Panc1 (cell line): Measurements from ENCODE around the gene TMED8. TPM values are rescaled to one million over a fixed set of nuclear protein-coding genes. Genes with fewer than 3 reads are reported as not detected.
A peak's percentile ranks its signal among the peaks of the same experiment; 100 is the strongest.

Experiments used
- ATAC-seq: fragments of 200-7000 bp; cut with Tn5 transposase; 2 replicates; pipeline ENCODE4 v1.9.1; 2020; ENCODE audit warnings: mild to moderate bottlenecking, moderate library complexity
- BruUV-seq: library from RNA; stranded (reverse); fragments of 400-500 nt; replicated peaks from 2 replicates; lab custom pipeline; 2021; lab: Mats Ljungman, UMichigan
- CTCF ChIA-PET: fragments of 300-600 bp; sonication (Branson Sonifier 250); formaldehyde crosslinking; loops from one replicate; lab custom pipeline; 2022; ENCODE audit warnings: antibody characterized with exemption; lab: Charles Lee
- POLR2A ChIA-PET: fragments of 300-600 bp; sonication (Branson Sonifier 250); formaldehyde crosslinking; loops from one replicate; lab custom pipeline; 2022; ENCODE audit warnings: antibody characterized with exemption; lab: Charles Lee
- DNase-seq: peaks from one replicate; pipeline ENCODE4 v3.0.0-alpha.2; 2010; ENCODE audit warnings: low read depth, low spot score
- H3K27ac ChIP-seq: 2 replicates; pipeline ENCODE4 v1.5.1; 2011; ENCODE audit warnings: mild to moderate bottlenecking, low read length, inconsistent platforms
- H3K27me3 ChIP-seq: fragments of 200-500 bp; sonication (Bioruptor generic); 2 replicates; pipeline ENCODE4 v1.6.0; 2014; ENCODE audit warnings: low read length, inconsistent platforms; ENCODE audit not compliant: control insufficient read depth, insufficient read depth
- H3K36me3 ChIP-seq: fragments of 200-500 bp; sonication (Bioruptor generic); 2 replicates; pipeline ENCODE4 v1.5.1; 2014; ENCODE audit warnings: inconsistent platforms, mild to moderate bottlenecking, low read length, moderate library complexity; ENCODE audit not compliant: control insufficient read depth, insufficient read depth
- H3K4me1 ChIP-seq: 2 replicates; pipeline ENCODE4 v1.5.1; 2011; ENCODE audit warnings: inconsistent platforms, mild to moderate bottlenecking, low read length, moderate library complexity; ENCODE audit not compliant: control insufficient read depth, insufficient read depth
- H3K4me3 ChIP-seq, 2 experiments: 2 replicates each; pipeline ENCODE4 v1.5.1; 2011 to 2012; ENCODE audit warnings: low read depth in 2 of 2, low read length in 2 of 2, mild to moderate bottlenecking in 2 of 2, inconsistent platforms in 1 of 2, moderate library complexity in 1 of 2
- H3K9me3 ChIP-seq: fragments of 200-500 bp; sonication (Bioruptor generic); 2 replicates; pipeline ENCODE4 v1.5.1; 2014; ENCODE audit warnings: low read depth, mild to moderate bottlenecking, inconsistent platforms, low read length, moderate library complexity; ENCODE audit not compliant: control insufficient read depth, insufficient read depth
- POLR2AphosphoS5 ChIP-seq: IDR thresholded peaks from 2 replicates; pipeline ENCODE4 v1.6.1; 2012; ENCODE audit warnings: mild to moderate bottlenecking, low read depth, low read length, moderate library complexity
- REST ChIP-seq, 2 experiments: IDR thresholded peaks; 2 replicates each; pipeline ENCODE4 v1.6.1; 2011 to 2012; ENCODE audit warnings: low read depth in 2 of 2, control low read depth in 1 of 2, low read length in 1 of 2, mild to moderate bottlenecking in 1 of 2, moderate library complexity in 1 of 2; ENCODE audit not compliant: insufficient read depth in 1 of 2
- SIN3A ChIP-seq: IDR thresholded peaks from 2 replicates; pipeline ENCODE4 v1.6.1; 2012; ENCODE audit warnings: low read depth, mild to moderate bottlenecking, low read length, moderate library complexity, borderline replicate concordance; ENCODE audit not compliant: insufficient read depth
- TCF7L2 ChIP-seq: IDR thresholded peaks from 2 replicates; pipeline ENCODE4 v1.6.1; 2011; ENCODE audit warnings: mild to moderate bottlenecking, low read depth, low read length, inconsistent platforms
- in situ Hi-C: cut with HindIII; loops from 2 replicates; pipeline ENCODE4 v1.10.0; 2016; ENCODE audit warnings: low sequenced_read_pairs, low pct_unique_long_range_greater_than_20kb
- intact Hi-C: fragments of 100-400 bp; cut with micrococcal nuclease; formaldehyde crosslinking; loops from one replicate; pipeline ENCODE4 v1.10.0; 2022; ENCODE audit not compliant: unreplicated experiment
- total RNA-seq: library from RNA; stranded (reverse); gene quantifications from one replicate; pipeline ENCODE4 v1.2.1, GENCODE V29; 2021; ENCODE audit not compliant: unreplicated experiment
- TF ChIP-seq, protein P1 (sequence below): fragments of 450-650 bp; IDR thresholded peaks from 2 replicates; pipeline ENCODE4 v1.5.1; 2017; ENCODE audit warnings: mild to moderate bottlenecking

The TMED8 gene
- total RNA-seq, 1 experiment from 2014 or later = 8.5 TPM

DNA sequence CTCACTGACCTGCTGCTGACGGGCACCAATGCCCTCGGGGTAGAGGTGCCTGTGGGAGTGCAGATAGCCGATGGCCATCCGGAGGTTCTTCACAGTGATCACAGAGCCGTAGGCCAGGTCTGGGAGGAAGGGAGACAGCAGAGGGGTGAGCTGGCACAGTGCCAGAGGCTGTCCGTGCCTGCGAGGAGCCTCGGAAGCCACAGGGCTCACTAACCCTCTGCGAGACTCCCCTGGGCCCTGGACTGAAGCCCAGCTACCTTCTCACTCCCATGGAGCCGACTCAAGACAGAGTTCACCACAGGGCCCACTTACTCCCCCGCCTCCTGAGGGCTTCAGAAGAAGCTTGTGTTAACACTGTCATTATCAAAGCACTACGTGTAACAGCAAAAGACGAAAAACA, 80.7 kb downstream of the TMED8 start:
- POLR2A ChIA-PET = no interaction called here
- intact Hi-C loops = loop anchor here (5.0 kb wide), 1 partner anchor 144 kb away; no protein-coding TSS in a partner anchor
- Histone ChIP-seq H3K9me3 (no peaks in the 10 kb centered on the region), H3K4me3 (no peak overlapping the region), H3K4me1 (no peaks in the 10 kb centered on the region), H3K36me3 (no peaks in the 10 kb centered on the region; the same call in 1 of the 2 replicates), H3K27me3 (no peaks in the 10 kb centered on the region), H3K27ac (no peak overlapping the region)
- no peak for DNase-seq
- TF ChIP-seq TCF7L2 (no peak), POLR2AphosphoS5 (no peak), SIN3A (no peak), REST (IDR thresholded peaks at IDR 0.05; ENCODE audit: insufficient read depth in 1 of 2, low read depth in 2 of 2, low read length in 1 of 2) (no peak)
- TF ChIP-seq, protein P1, sequence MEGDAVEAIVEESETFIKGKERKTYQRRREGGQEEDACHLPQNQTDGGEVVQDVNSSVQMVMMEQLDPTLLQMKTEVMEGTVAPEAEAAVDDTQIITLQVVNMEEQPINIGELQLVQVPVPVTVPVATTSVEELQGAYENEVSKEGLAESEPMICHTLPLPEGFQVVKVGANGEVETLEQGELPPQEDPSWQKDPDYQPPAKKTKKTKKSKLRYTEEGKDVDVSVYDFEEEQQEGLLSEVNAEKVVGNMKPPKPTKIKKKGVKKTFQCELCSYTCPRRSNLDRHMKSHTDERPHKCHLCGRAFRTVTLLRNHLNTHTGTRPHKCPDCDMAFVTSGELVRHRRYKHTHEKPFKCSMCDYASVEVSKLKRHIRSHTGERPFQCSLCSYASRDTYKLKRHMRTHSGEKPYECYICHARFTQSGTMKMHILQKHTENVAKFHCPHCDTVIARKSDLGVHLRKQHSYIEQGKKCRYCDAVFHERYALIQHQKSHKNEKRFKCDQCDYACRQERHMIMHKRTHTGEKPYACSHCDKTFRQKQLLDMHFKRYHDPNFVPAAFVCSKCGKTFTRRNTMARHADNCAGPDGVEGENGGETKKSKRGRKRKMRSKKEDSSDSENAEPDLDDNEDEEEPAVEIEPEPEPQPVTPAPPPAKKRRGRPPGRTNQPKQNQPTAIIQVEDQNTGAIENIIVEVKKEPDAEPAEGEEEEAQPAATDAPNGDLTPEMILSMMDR = no peak
- CTCF ChIA-PET = no interaction called here
- ATAC-seq = no peak
- in situ Hi-C loops = no loop called here
- BruUV-seq = no TSS peak

DNA sequence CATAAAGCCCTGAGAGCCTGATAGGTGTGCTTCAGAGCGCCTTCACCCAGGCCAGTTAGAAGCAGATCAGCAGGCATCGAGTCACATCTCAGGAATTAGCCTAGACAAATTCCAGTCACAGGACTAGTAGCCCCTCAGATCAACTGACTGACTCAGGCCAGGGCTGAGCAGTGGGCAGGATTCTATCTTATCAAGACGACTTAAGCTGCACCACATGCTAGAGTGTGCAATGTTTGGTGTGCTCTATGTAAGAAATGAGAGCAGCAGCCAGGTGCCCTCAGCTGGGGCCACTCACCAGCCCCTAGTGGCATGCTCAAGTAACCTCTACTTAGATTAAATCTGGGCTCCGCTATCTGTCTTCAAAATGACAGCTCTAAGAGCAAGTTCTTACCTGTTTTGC, 86.2 kb downstream of the TMED8 start:
- ATAC-seq = 0 out of 2 replicates have a peak, but pooled peaks have one; percentile 62
- Histone ChIP-seq H3K27ac (no peak overlapping the region), H3K4me3 (no peak overlapping the region), H3K36me3 (peaks cover 4% of the 10 kb centered on the region; the same call in 1 of the 2 replicates), H3K9me3 (no peaks in the 10 kb centered on the region), H3K27me3 (no peaks in the 10 kb centered on the region), H3K4me1 (no peaks in the 10 kb centered on the region)
- no peak for TF ChIP-seq SIN3A
- no peak for TF ChIP-seq REST (IDR thresholded peaks at IDR 0.05; ENCODE audit: insufficient read depth in 1 of 2, low read depth in 2 of 2, low read length in 1 of 2)
- TF ChIP-seq TCF7L2 = no peak
- TF ChIP-seq, protein P1 = no peak
- no peak for TF ChIP-seq POLR2AphosphoS5
- DNase-seq = no peak
- intact Hi-C loops = no loop called here
- no TSS peak for BruUV-seq
- in situ Hi-C loops = no loop called here
- ChIA-PET CTCF (no interaction called here), POLR2A (no interaction called here)
